ENCODE results near the gene ORAI3. TPM values are rescaled to one million over a fixed set of nuclear protein-coding genes. Genes with fewer than 3 reads are reported as not detected.

Gene ORAI3
- total RNA-seq, 2 experiments from 2014 or later: 7.9 to 8.4 TPM

GRCh38 chr16:30937692-30938091 is 11.2 kb upstream of the ORAI3 start:
- ChIA-PET POLR2A (no interaction called here), CTCF (no interaction called here)

GRCh38 chr16:30939571-30939970 is 9.3 kb upstream of the ORAI3 start:
- POLR2A ChIA-PET: interaction anchor here (0.7 kb wide), 1 partner anchor 15 kb away, joined by 3 read pairs; no protein-coding TSS in a partner anchor
- CTCF ChIA-PET: interaction anchor here (0.5 to 1.1 kb wide), 3 partner anchors 38 to 377 kb away, joined by 3 to 4 read pairs (median 4); no protein-coding TSS in a partner anchor

GRCh38 chr16:30941600-30942425 is 7.1 kb upstream of the ORAI3 start:
- ChIA-PET POLR2A (interaction anchor here (0.7 to 1.1 kb wide), 3 partner anchors 13 to 97 kb away, joined by 3 to 4 read pairs (median 3); partner anchors contain the start of gene FBXL19), CTCF (interaction anchor here (0.6 to 5.3 kb wide), 18 partner anchors 10 to 498 kb away, joined by 3 to 69 read pairs (median 4); no protein-coding TSS in a partner anchor)

- ChIA-PET CTCF (interaction anchor here (0.6 to 5.3 kb wide), 15 partner anchors 10 to 498 kb away, joined by 3 to 69 read pairs (median 4); no protein-coding TSS in a partner anchor), POLR2A (interaction anchor here (0.7 to 1.1 kb wide), 3 partner anchors 12 to 97 kb away, joined by 3 to 4 read pairs (median 3); partner anchors contain the start of gene FBXL19)
Measured at GRCh38 chr16:30942426-30942806, 6.5 kb upstream of the ORAI3 start.

- ChIA-PET CTCF (interaction anchor here (1.0 to 5.3 kb wide), 3 partner anchors 8 to 100 kb away, joined by 4 to 69 read pairs (median 4); no protein-coding TSS in a partner anchor), POLR2A (no interaction called here)
Measured at GRCh38 chr16:30944352-30944751, 4.5 kb upstream of the ORAI3 start.

- CTCF ChIA-PET: no interaction called here
- POLR2A ChIA-PET: interaction anchor here (0.5 kb wide), 1 partner anchor 156 kb away, joined by 3 read pairs; no protein-coding TSS in a partner anchor
Measured at GRCh38 chr16:30946671-30947540, 2.0 kb upstream of the ORAI3 start.

GRCh38 chr16:30947541-30947858 is 1.4 kb upstream of the ORAI3 start:
- ChIA-PET CTCF (no interaction called here), POLR2A (no interaction called here)

- ChIA-PET POLR2A (no interaction called here), CTCF (no interaction called here)
Measured at GRCh38 chr16:30947859-30948666, 805 bp upstream of the ORAI3 start.

GRCh38 chr16:30949650-30950515 is 1.0 kb downstream of the ORAI3 start:
- ChIA-PET CTCF (interaction anchor here (0.6 to 6.4 kb wide), 4 partner anchors 7 to 487 kb away, joined by 3 to 69 read pairs (median 4); no protein-coding TSS in a partner anchor), POLR2A (interaction anchor here (0.8 to 1.2 kb wide), 2 partner anchors 47 to 124 kb away, joined by 3 read pairs; partner anchors contain the start of gene ZNF668)

GRCh38 chr16:30950516-30951065 is 1.7 kb downstream of the ORAI3 start:
- POLR2A ChIA-PET: interaction anchor here (1.2 kb wide), 1 partner anchor 46 kb away, joined by 3 read pairs; no protein-coding TSS in a partner anchor

GRCh38 chr16:30951193-30951592 is 2.3 kb downstream of the ORAI3 start:
- CTCF ChIA-PET: interaction anchor here (6.4 kb wide), 1 partner anchor 9 kb away, joined by 69 read pairs; no protein-coding TSS in a partner anchor
- POLR2A ChIA-PET: no interaction called here

More at GRCh38 chr16:30950516-30951065, 1.7 kb downstream of the ORAI3 start:
- CTCF ChIA-PET: interaction anchor here (1.4 to 6.4 kb wide), 2 partner anchors 8 to 106 kb away, joined by 6 to 69 read pairs; no protein-coding TSS in a partner anchor

- CTCF ChIA-PET: interaction anchor here (6.4 kb wide), 1 partner anchor 9 kb away, joined by 69 read pairs; no protein-coding TSS in a partner anchor
- POLR2A ChIA-PET: no interaction called here
Measured at GRCh38 chr16:30951750-30952149, 2.9 kb downstream of the ORAI3 start.

GRCh38 chr16:30953111-30953510 is 4.2 kb downstream of the ORAI3 start:
- ChIA-PET CTCF (interaction anchor here (0.5 to 6.4 kb wide), 10 partner anchors 10 to 467 kb away, joined by 3 to 69 read pairs (median 4); partner anchors contain the start of genes HSD3B7 and VKORC1), POLR2A (no interaction called here)

- POLR2A ChIA-PET: interaction anchor here (1.0 kb wide), 1 partner anchor 227 kb away, joined by 3 read pairs; no protein-coding TSS in a partner anchor
- CTCF ChIA-PET: interaction anchor here (0.5 to 6.4 kb wide), 15 partner anchors 11 to 466 kb away, joined by 3 to 69 read pairs (median 4); partner anchors contain the start of genes HSD3B7, VKORC1, ZNF646 and ZNF668
Measured at GRCh38 chr16:30953511-30954124, 4.8 kb downstream of the ORAI3 start.

GRCh38 chr16:30954993-30955392 is 6.1 kb downstream of the ORAI3 start:
- ChIA-PET CTCF (interaction anchor here (0.9 to 6.4 kb wide), 7 partner anchors 8 to 187 kb away, joined by 3 to 69 read pairs (median 4); partner anchors contain the start of genes HSD3B7 and VKORC1), POLR2A (interaction anchor here (0.7 kb wide), 1 partner anchor 13 kb away, joined by 3 read pairs; no protein-coding TSS in a partner anchor)
